ENCODE measurements around the gene SORCS3. TPM values are rescaled to one million over a fixed set of nuclear protein-coding genes. Genes with fewer than 3 reads are reported as not detected.

SORCS3 gene
- total RNA-seq, 2 donors from 2014 or later = 4.3 TPM; not detected in 1

GRCh38 chr10:104913390-104913789, 272.3 kb downstream of the SORCS3 start:
- 76% methylated on average over 2 of the region's 2 CpGs for WGBS
- intact Hi-C loops (cut with DNase I) = no loop called here
- DNase-seq (ENCODE audit: low spot score) = no peak
- Histone ChIP-seq H3K36me3 (no peaks in the 10 kb centered on the region), H3K27me3 (replicated peaks; ENCODE audit: insufficient read depth) (no peaks in the 10 kb centered on the region), H3K27ac (no peak overlapping the region), H3K9me3 (no peaks in the 10 kb centered on the region), H3K4me3 (no peak overlapping the region), H3K4me1 (replicated peaks) (no peaks in the 10 kb centered on the region)
- no peak for TF ChIP-seq POLR2AphosphoS5 (IDR thresholded peaks at IDR 0.05)
- TF ChIP-seq POLR2A (IDR thresholded peaks at IDR 0.05) = no peak
- TF ChIP-seq, protein P1, sequence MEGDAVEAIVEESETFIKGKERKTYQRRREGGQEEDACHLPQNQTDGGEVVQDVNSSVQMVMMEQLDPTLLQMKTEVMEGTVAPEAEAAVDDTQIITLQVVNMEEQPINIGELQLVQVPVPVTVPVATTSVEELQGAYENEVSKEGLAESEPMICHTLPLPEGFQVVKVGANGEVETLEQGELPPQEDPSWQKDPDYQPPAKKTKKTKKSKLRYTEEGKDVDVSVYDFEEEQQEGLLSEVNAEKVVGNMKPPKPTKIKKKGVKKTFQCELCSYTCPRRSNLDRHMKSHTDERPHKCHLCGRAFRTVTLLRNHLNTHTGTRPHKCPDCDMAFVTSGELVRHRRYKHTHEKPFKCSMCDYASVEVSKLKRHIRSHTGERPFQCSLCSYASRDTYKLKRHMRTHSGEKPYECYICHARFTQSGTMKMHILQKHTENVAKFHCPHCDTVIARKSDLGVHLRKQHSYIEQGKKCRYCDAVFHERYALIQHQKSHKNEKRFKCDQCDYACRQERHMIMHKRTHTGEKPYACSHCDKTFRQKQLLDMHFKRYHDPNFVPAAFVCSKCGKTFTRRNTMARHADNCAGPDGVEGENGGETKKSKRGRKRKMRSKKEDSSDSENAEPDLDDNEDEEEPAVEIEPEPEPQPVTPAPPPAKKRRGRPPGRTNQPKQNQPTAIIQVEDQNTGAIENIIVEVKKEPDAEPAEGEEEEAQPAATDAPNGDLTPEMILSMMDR (IDR thresholded peaks at IDR 0.05) = no peak

GRCh38 chr10:104920476-104920875, 279.4 kb downstream of the SORCS3 start:
- no peak overlapping the region for H3K27ac ChIP-seq
- H3K4me3 ChIP-seq = no peak overlapping the region
- H3K9me3 ChIP-seq = no peaks in the 10 kb centered on the region
- no peak for TF ChIP-seq POLR2A (IDR thresholded peaks at IDR 0.05)
- TF ChIP-seq, protein P1 (IDR thresholded peaks at IDR 0.05) = no peak
- TF ChIP-seq POLR2AphosphoS5 (IDR thresholded peaks at IDR 0.05) = no peak
- no peak for DNase-seq (ENCODE audit: low spot score)
- intact Hi-C loops (cut with DNase I) = loop anchor here (10.0 kb wide), 1 partner anchor 276 kb away; the partner anchor contains the start of gene SORCS3
- H3K36me3 ChIP-seq = no peaks in the 10 kb centered on the region
- H3K4me1 ChIP-seq (replicated peaks) = no peaks in the 10 kb centered on the region
- H3K27me3 ChIP-seq (replicated peaks; ENCODE audit: insufficient read depth) = no peaks in the 10 kb centered on the region
- 87% methylated on average over 2 of the region's 2 CpGs for WGBS

GRCh38 chr10:104921763-104922162, 280.7 kb downstream of the SORCS3 start:
- no peak for DNase-seq (ENCODE audit: low spot score)
- Histone ChIP-seq H3K36me3 (no peaks in the 10 kb centered on the region), H3K4me3 (no peak overlapping the region), H3K9me3 (no peaks in the 10 kb centered on the region), H3K4me1 (replicated peaks) (no peaks in the 10 kb centered on the region), H3K27ac (no peak overlapping the region), H3K27me3 (replicated peaks; ENCODE audit: insufficient read depth) (no peaks in the 10 kb centered on the region)
- 96% methylated on average over 5 of the region's 5 CpGs for WGBS
- TF ChIP-seq POLR2A (IDR thresholded peaks at IDR 0.05) = no peak
- no peak for TF ChIP-seq POLR2AphosphoS5 (IDR thresholded peaks at IDR 0.05)
- TF ChIP-seq, protein P1 (IDR thresholded peaks at IDR 0.05) = no peak
- intact Hi-C loops (cut with DNase I) = loop anchor here (10.0 kb wide), 1 partner anchor 277 kb away; the partner anchor contains the start of gene SORCS3

- intact Hi-C loops (cut with DNase I) = loop anchor here (10.0 kb wide), 1 partner anchor 278 kb away; the partner anchor contains the start of gene SORCS3
- no peaks in the 10 kb centered on the region for H3K9me3 ChIP-seq
- WGBS = 82% methylated on average over 3 of the region's 3 CpGs
- H3K4me1 ChIP-seq (replicated peaks) = no peaks in the 10 kb centered on the region
- H3K27me3 ChIP-seq (replicated peaks; ENCODE audit: insufficient read depth) = no peaks in the 10 kb centered on the region
- H3K36me3 ChIP-seq = no peaks in the 10 kb centered on the region
- no peak overlapping the region for H3K27ac ChIP-seq
- no peak for DNase-seq (ENCODE audit: low spot score)
- no peak overlapping the region for H3K4me3 ChIP-seq
- TF ChIP-seq POLR2A (IDR thresholded peaks at IDR 0.05) = no peak
- TF ChIP-seq, protein P1 (IDR thresholded peaks at IDR 0.05) = no peak
- TF ChIP-seq POLR2AphosphoS5 (IDR thresholded peaks at IDR 0.05) = no peak
Observed at GRCh38 chr10:104922810-104923209, 281.7 kb downstream of the SORCS3 start.

GRCh38 chr10:104923501-104923900, 282.4 kb downstream of the SORCS3 start:
- DNase-seq (ENCODE audit: low spot score) = no peak
- intact Hi-C loops (cut with DNase I) = loop anchor here (10.0 kb wide), 1 partner anchor 279 kb away; the partner anchor contains the start of gene SORCS3
- no peaks in the 10 kb centered on the region for H3K9me3 ChIP-seq
- no peaks in the 10 kb centered on the region for H3K4me1 ChIP-seq (replicated peaks)
- no peaks in the 10 kb centered on the region for H3K27me3 ChIP-seq (replicated peaks; ENCODE audit: insufficient read depth)
- H3K27ac ChIP-seq = no peak overlapping the region
- no peak overlapping the region for H3K4me3 ChIP-seq
- no peaks in the 10 kb centered on the region for H3K36me3 ChIP-seq
- WGBS = 92% methylated on average over 3 of the region's 3 CpGs
- TF ChIP-seq, protein P1 (IDR thresholded peaks at IDR 0.05) = no peak
- TF ChIP-seq POLR2AphosphoS5 (IDR thresholded peaks at IDR 0.05) (no peak), POLR2A (IDR thresholded peaks at IDR 0.05) (no peak)
